T-helper 1 cell treated with Interleukin-12 subunit alpha and Interleukin-12 subunit beta and Interleukin-4 antibody, amounts not matched to agents 30 μg/mL and 1 μg/mL, for 36 hours (primary cell): ENCODE measurements around the gene LINGO1.

Experiments
- H3K27ac Mint-ChIP-seq: one replicate; pipeline ENCODE4 v1.8.0; 2021; ENCODE audit warnings: mild to moderate bottlenecking, mixed read lengths
- H3K27me3 Mint-ChIP-seq: one replicate; pipeline ENCODE4 v1.8.0; 2021; ENCODE audit warnings: low read depth, mixed read lengths
- H3K36me3 Mint-ChIP-seq: one replicate; pipeline ENCODE4 v1.8.0; 2021; ENCODE audit warnings: low read depth, mixed read lengths
- H3K4me1 Mint-ChIP-seq: one replicate; pipeline ENCODE4 v1.8.0; 2021; ENCODE audit warnings: low read depth, mixed read lengths
- H3K4me3 Mint-ChIP-seq: one replicate; pipeline ENCODE4 v1.8.0; 2021; ENCODE audit warnings: mild to moderate bottlenecking, moderate library complexity, mixed read lengths
- H3K9me3 Mint-ChIP-seq: one replicate; pipeline ENCODE4 v1.8.0; 2021; ENCODE audit warnings: mixed read lengths

Gene LINGO1

DNA sequence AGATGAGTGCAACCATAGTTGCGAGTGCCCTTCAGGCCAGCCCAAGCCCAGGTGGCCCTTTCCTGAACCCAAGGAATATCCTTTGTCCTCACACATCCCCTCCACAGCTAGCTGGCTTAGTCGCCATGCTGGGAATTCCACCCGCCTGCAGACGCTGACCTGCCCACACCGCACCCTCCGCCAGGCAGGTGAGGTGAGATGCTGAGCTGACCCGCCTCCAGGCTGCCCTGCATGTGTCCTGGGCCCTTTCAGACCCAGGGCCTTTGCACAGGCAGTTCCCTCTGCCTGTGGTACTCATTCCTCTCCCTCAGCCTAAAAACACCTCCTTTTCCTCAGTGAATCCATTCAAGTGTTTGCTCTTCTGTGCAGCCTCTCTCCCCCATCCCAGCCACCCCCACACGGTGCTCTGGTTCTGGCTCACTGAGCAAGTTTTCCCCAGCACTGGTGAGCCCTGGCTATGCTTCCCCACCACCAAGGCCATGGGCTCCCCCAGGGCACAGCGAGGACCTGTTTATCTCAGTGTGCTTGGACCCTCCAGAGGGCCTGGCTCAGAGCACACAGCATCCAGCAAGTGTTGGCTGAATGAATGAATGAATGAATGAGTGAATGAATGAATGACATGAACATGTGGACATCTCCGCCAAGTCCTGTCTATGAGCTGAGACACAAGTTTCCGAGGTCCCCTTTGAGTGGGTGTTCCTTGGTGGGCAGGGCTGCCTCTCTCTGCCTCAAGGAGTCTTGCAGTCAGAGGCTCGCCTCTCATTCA, 33.0 kb upstream of the LINGO1 start:
- H3K4me3 Mint-ChIP-seq, result no peak overlapping the region
- no peaks in the 10 kb centered on the region for H3K36me3 Mint-ChIP-seq
- H3K9me3 Mint-ChIP-seq, result no peaks in the 10 kb centered on the region
- H3K4me1 Mint-ChIP-seq, result no peaks in the 10 kb centered on the region
- peaks cover 4% of the 10 kb centered on the region for H3K27me3 Mint-ChIP-seq
- no peak overlapping the region for H3K27ac Mint-ChIP-seq

DNA sequence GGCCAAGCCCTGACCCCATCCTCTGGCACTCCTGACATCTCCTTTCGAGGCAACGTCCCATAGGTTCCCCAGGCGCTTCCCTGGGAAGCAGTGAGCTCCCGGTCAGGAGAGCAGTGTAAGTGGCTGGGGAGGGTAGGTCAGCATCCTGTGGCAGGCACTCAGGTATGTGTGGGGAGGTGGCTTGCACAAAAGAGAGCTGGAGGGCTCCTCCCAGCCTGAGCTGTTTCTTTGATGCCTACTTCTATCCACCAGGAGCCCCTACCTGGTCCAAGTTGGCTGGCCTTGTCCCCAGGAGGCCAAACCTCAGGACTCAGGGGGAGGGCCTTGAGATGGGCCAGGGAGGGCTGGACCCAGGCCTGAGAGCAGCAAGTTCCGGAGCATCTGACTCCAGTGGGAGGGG, 31.7 kb upstream of the LINGO1 start:
- no peaks in the 10 kb centered on the region for H3K4me1 Mint-ChIP-seq
- H3K27ac Mint-ChIP-seq, result no peak overlapping the region
- H3K36me3 Mint-ChIP-seq, result no peaks in the 10 kb centered on the region
- H3K9me3 Mint-ChIP-seq, result no peaks in the 10 kb centered on the region
- peaks cover 4% of the 10 kb centered on the region for H3K27me3 Mint-ChIP-seq
- H3K4me3 Mint-ChIP-seq, result no peak overlapping the region

- Mint-ChIP-seq H3K4me1 (no peaks in the 10 kb centered on the region), H3K4me3 (no peak overlapping the region), H3K27ac (no peak overlapping the region), H3K9me3 (no peaks in the 10 kb centered on the region), H3K27me3 (peaks cover 9% of the 10 kb centered on the region), H3K36me3 (no peaks in the 10 kb centered on the region)
These were observed 30.5 kb upstream of the LINGO1 start for GRCh38 chr15:77663256-77663655.

- Mint-ChIP-seq H3K4me1 (no peaks in the 10 kb centered on the region), H3K27me3 (peaks cover 8% of the 10 kb centered on the region), H3K36me3 (no peaks in the 10 kb centered on the region), H3K4me3 (no peak overlapping the region), H3K9me3 (no peaks in the 10 kb centered on the region), H3K27ac (no peak overlapping the region)
These were observed 26.9 kb upstream of the LINGO1 start for GRCh38 chr15:77659350-77660321.

DNA sequence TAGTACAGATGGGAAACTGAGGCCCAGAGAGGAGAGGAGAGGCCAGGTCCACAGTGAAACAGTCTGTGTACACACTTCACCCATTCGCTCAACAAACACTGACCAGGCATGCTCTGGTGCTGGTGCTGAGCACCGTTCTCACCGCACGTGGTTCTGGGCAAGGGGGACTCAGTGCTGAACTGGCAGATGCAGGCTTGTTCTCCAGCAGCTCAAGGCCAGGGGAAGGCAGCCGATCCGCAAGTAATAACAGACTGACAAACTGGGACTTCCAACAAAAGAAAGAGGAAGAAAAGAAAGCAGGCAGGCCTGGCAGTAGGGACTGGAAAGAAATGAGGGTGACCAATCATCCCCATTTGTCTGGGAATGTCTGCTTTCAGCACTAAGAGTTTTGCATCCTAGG, 25.6 kb upstream of the LINGO1 start:
- Mint-ChIP-seq H3K27me3 (peaks cover 8% of the 10 kb centered on the region), H3K36me3 (no peaks in the 10 kb centered on the region), H3K9me3 (peaks cover 8% of the 10 kb centered on the region), H3K4me1 (no peaks in the 10 kb centered on the region), H3K4me3 (no peak overlapping the region), H3K27ac (no peak overlapping the region)

- Mint-ChIP-seq H3K4me1 (no peaks in the 10 kb centered on the region), H3K9me3 (peaks cover 8% of the 10 kb centered on the region), H3K27ac (no peak overlapping the region), H3K27me3 (peaks cover 8% of the 10 kb centered on the region), H3K36me3 (no peaks in the 10 kb centered on the region), H3K4me3 (no peak overlapping the region)
These were observed 25.0 kb upstream of the LINGO1 start for GRCh38 chr15:77657634-77658238.

GRCh38 chr15:77656294-77656693, 23.6 kb upstream of the LINGO1 start:
- no peaks in the 10 kb centered on the region for H3K4me1 Mint-ChIP-seq
- no peaks in the 10 kb centered on the region for H3K36me3 Mint-ChIP-seq
- no peak overlapping the region for H3K27ac Mint-ChIP-seq
- peaks cover 8% of the 10 kb centered on the region for H3K27me3 Mint-ChIP-seq
- peaks cover 8% of the 10 kb centered on the region for H3K9me3 Mint-ChIP-seq
- no peak overlapping the region for H3K4me3 Mint-ChIP-seq

DNA sequence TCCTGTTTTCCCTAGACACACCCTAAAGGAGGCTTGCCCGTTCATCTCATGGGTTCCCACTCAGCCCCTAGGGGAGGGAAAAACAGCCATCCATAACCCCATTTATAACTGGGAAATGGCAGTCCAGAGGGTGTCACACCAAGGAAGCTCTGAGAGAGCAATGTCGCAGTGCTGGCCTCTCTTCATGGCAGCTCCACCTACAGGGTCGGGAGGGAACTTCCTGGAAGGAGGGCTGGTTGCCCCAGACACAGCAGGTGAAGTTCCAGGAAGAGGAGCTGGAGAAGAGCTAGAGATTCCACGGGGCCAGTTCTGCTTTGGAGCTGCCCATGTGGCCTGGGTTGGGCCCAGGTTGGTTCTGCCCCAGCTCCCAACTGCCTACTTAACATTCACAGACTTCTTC, 22.3 kb upstream of the LINGO1 start:
- Mint-ChIP-seq H3K27me3 (peaks cover 14% of the 10 kb centered on the region), H3K9me3 (peaks cover 8% of the 10 kb centered on the region), H3K36me3 (no peaks in the 10 kb centered on the region), H3K4me3 (no peak overlapping the region), H3K27ac (no peak overlapping the region), H3K4me1 (no peaks in the 10 kb centered on the region)

DNA sequence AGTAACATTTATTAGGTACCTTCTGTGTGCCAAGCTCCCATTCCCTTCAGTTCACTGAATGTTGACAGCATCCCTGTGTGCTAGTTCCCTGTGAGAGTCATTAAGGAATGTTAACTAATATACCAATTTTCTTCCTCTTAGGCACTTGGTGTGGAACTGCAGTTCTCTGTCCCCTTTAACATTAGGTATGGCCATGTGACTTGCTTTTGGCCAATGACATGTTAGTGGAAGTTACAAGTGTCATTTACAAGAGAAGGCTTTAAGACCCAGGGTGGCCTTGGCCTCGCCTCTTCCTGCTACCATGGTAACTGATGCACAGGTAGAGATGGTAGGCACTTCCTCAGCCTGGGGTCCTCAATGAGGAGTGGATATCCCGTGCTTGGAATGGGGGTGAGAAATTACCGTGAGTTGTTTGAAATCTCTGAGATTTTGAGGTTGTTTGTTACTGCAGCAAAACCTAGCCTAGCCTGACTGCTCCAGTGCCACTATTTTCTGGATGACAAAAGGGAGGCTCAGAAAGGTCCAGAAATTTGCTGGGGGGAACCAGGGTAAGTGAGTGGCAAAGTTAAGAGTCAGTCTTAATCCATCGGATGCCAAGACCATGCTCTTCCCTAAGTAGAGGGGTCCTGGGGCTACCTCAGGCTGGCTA, 21.2 kb upstream of the LINGO1 start:
- H3K27ac Mint-ChIP-seq, result no peak overlapping the region
- peaks cover 8% of the 10 kb centered on the region for H3K9me3 Mint-ChIP-seq
- H3K36me3 Mint-ChIP-seq, result no peaks in the 10 kb centered on the region
- H3K27me3 Mint-ChIP-seq, result peaks cover 14% of the 10 kb centered on the region
- no peaks in the 10 kb centered on the region for H3K4me1 Mint-ChIP-seq
- no peak overlapping the region for H3K4me3 Mint-ChIP-seq

GRCh38 chr15:77650265-77650664, 17.6 kb upstream of the LINGO1 start:
- no peak overlapping the region for H3K27ac Mint-ChIP-seq
- H3K36me3 Mint-ChIP-seq, result no peaks in the 10 kb centered on the region
- peaks cover 8% of the 10 kb centered on the region for H3K9me3 Mint-ChIP-seq
- H3K4me3 Mint-ChIP-seq, result no peak overlapping the region
- peaks cover 8% of the 10 kb centered on the region for H3K27me3 Mint-ChIP-seq
- H3K4me1 Mint-ChIP-seq, result no peaks in the 10 kb centered on the region

- Mint-ChIP-seq H3K27me3 (peaks cover 6% of the 10 kb centered on the region), H3K27ac (no peak overlapping the region), H3K36me3 (no peaks in the 10 kb centered on the region), H3K4me1 (no peaks in the 10 kb centered on the region), H3K4me3 (no peak overlapping the region), H3K9me3 (peaks cover 8% of the 10 kb centered on the region)
These were observed 16.9 kb upstream of the LINGO1 start for GRCh38 chr15:77649610-77650009.

- Mint-ChIP-seq H3K36me3 (no peaks in the 10 kb centered on the region), H3K4me3 (no peak overlapping the region), H3K9me3 (peaks cover 3% of the 10 kb centered on the region), H3K27me3 (peaks cover 6% of the 10 kb centered on the region), H3K27ac (no peak overlapping the region), H3K4me1 (no peaks in the 10 kb centered on the region)
These were observed 16.3 kb upstream of the LINGO1 start for GRCh38 chr15:77649017-77649416.

DNA sequence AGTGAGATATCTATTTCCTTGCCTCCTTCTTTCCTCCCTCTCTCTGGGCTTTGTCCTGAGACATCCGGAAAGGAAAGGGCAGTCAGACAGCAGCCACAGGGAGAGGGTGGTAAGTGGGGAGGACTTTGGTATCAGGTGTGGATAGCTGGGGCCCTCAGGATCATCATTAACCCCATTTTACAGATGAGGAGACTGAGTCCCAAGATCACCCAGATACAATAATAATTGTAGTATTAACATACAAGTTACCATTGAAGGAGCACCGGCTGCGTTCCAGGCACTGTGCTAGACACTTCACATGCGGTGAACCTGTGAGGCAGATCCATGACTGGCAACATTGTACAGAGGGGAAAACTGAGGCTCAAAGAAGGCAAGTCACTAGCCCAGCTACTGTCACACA, 15.2 kb upstream of the LINGO1 start:
- H3K9me3 Mint-ChIP-seq, result no peaks in the 10 kb centered on the region
- H3K27ac Mint-ChIP-seq, result no peak overlapping the region
- H3K27me3 Mint-ChIP-seq, result peaks cover 6% of the 10 kb centered on the region
- H3K36me3 Mint-ChIP-seq, result no peaks in the 10 kb centered on the region
- H3K4me1 Mint-ChIP-seq, result no peaks in the 10 kb centered on the region
- H3K4me3 Mint-ChIP-seq, result no peak overlapping the region

GRCh38 chr15:77646104-77646694, 13.5 kb upstream of the LINGO1 start:
- H3K4me3 Mint-ChIP-seq, result no peak overlapping the region
- no peaks in the 10 kb centered on the region for H3K36me3 Mint-ChIP-seq
- H3K27me3 Mint-ChIP-seq, result peaks cover 6% of the 10 kb centered on the region
- H3K4me1 Mint-ChIP-seq, result no peaks in the 10 kb centered on the region
- no peak overlapping the region for H3K27ac Mint-ChIP-seq
- no peaks in the 10 kb centered on the region for H3K9me3 Mint-ChIP-seq
